Activated T-helper 1 cell treated with anti-CD3 and anti-CD28 coated beads, Interleukin-2, amount 50 U/mL, for 16 hours (primary cell): ENCODE results near the gene TMEM238L.

Source experiments
- DNase-seq, 2 donors: peaks; one replicate each; pipeline ENCODE4 v3.0.0-alpha.2; 2020; ENCODE audit warnings: low read depth in 1 of 2, low spot score in 1 of 2

TMEM238L gene

DNA sequence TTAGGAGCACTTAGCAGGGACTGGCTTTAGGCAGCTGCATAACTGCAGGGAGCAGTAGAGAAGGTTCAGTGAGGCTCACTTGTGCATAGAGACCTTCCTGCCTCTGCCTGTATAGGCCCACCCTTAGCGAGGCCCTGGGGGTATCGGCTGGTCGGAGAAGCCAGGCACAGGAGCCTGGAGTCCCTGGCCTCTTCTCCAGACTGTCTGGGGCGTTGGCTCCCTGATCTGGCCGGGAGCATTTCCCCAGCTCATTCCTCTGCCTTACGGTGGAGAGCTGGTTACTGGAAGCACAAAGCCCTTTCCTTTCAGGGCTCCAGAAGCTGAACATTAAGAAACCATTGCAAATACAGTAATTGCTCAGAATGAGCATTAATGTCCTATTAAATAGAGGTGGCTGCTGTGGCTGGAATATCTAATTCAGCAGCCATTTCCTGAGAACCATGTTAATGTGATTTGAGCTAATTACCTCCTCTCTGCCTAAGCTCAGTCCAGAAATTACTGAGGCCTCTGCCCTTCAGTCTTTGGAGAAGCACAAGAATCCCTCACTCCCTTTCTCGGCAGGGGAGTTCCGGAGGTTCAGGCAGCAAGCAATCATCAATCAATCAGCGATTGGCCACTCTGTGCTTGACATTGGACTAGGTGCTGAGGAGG is 55.2 kb downstream of the TMEM238L start:
- DNase-seq = no peak

DNA sequence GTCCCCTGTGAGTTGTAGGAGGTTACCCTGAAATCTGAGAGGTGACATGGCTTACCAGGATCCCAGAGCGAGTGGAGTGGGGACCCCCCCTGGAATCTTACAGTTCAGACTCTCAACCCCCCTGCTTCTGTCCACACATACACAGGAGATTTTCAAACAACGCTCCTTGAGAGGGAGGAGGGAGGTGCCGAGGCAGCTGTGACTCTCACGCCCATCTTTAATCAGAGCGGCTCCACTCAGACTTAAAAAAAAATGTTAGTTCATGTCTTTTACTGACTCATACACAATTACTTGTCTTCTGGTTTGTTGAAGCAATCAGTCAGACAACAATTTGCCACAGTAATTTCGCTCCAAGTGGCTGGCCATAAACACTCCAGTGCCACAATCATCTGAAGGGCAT is 58.7 kb downstream of the TMEM238L start:
- no peak for DNase-seq
